GM12878 (cell line): ENCODE results near the gene JAKMIP1. TPM values are rescaled to one million over a fixed set of nuclear protein-coding genes. Genes with fewer than 3 reads are reported as not detected.

Experiments used
- ATAC-seq: fragments of 200-7000 bp; cut with Tn5 transposase; 3 replicates; pipeline ENCODE4 v1.9.1; 2020; ENCODE audit warnings: mild to moderate bottlenecking, moderate library complexity
- BruUV-seq: library from RNA; stranded (reverse); fragments of 400-500 nt; replicated peaks from 2 replicates; lab custom pipeline; 2021; lab: Mats Ljungman, UMichigan
- CTCF ChIA-PET: fragments of 300-600 bp; sonication (Branson Sonifier 250); formaldehyde crosslinking; extraction: SDS; loops from one replicate; lab custom pipeline; 2021; ENCODE audit warnings: inconsistent platforms; lab: Yijun Ruan, JAX
- POLR2A ChIA-PET: fragments of 350-600 bp; formaldehyde crosslinking; extraction: SDS; loops from one replicate; lab custom pipeline; 2021; ENCODE audit warnings: inconsistent platforms; lab: Charles Lee
- RAD21 ChIA-PET: fragments of 300-600 bp; sonication (Branson Sonifier 250); formaldehyde crosslinking; loops from one replicate; lab custom pipeline; 2023; ENCODE audit warnings: antibody characterized with exemption; ENCODE audit not compliant: unreplicated experiment; lab: Charles Lee
- SMC1A ChIA-PET: fragments of 300-600 bp; sonication (Branson Sonifier 250); formaldehyde crosslinking; loops from one replicate; lab custom pipeline; 2023; ENCODE audit not compliant: unreplicated experiment, uncharacterized antibody; lab: Charles Lee
- DNase-seq: peaks from one replicate; pipeline ENCODE4 v3.0.0-alpha.2; 2011; ENCODE audit warnings: low read depth, low spot score
- FAIRE-seq: peaks from 3 replicates; lab custom pipeline; 2011; peaks lifted over from hg19 to GRCh38; lab: Jason Lieb, UNC
- H2AFZ ChIP-seq: 2 replicates; pipeline ENCODE4 v1.6.0; 2011; ENCODE audit warnings: low read depth, low read length, control low read depth; ENCODE audit not compliant: control insufficient read depth
- H3K27ac ChIP-seq: 2 replicates; pipeline ENCODE4 v1.5.1; 2011; ENCODE audit warnings: control low read depth; ENCODE audit not compliant: control insufficient read depth, insufficient read depth
- H3K27me3 ChIP-seq, 2 experiments: replicated peaks in 1 of 2; 2 replicates each; pipeline versions ENCODE4 v1.6.0 to v1.6.1; 2011; ENCODE audit warnings: low read length in 1 of 2; ENCODE audit not compliant: control insufficient read depth in 2 of 2, insufficient read depth in 2 of 2
- H3K36me3 ChIP-seq, 2 experiments: 2 replicates each; pipeline ENCODE4 v1.5.1; 2011; ENCODE audit warnings: low read length in 1 of 2; ENCODE audit not compliant: control insufficient read depth in 2 of 2, insufficient read depth in 2 of 2
- H3K4me1 ChIP-seq: 2 replicates; pipeline ENCODE4 v1.6.1; 2011; ENCODE audit warnings: mild to moderate bottlenecking, low read length, moderate library complexity, mixed read lengths; ENCODE audit not compliant: control insufficient read depth, insufficient read depth
- H3K4me2 ChIP-seq: 2 replicates; pipeline ENCODE4 v1.6.0; 2011; ENCODE audit warnings: control low read depth; ENCODE audit not compliant: control insufficient read depth, insufficient read depth
- H3K4me3 ChIP-seq: fragments of 200-600 bp; sonication (generic); 2 replicates; pipeline ENCODE4 v1.5.1; 2016
- H3K79me2 ChIP-seq: 2 replicates; pipeline ENCODE4 v1.6.0; 2011; ENCODE audit warnings: low read length; ENCODE audit not compliant: control insufficient read depth, insufficient read depth
- H3K9ac ChIP-seq: 2 replicates; pipeline ENCODE4 v1.8.0; 2011; ENCODE audit warnings: low read length, control low read depth, mixed read lengths; ENCODE audit not compliant: control insufficient read depth, insufficient read depth
- H3K9me3 ChIP-seq: replicated peaks from 3 replicates; pipeline ENCODE4 v1.5.1; 2011; ENCODE audit warnings: mild to moderate bottlenecking, low read length; ENCODE audit not compliant: control insufficient read depth, insufficient read depth
- H4K20me1 ChIP-seq: 2 replicates; pipeline ENCODE4 v1.6.0; 2011; ENCODE audit not compliant: control insufficient read depth, insufficient read depth
- ATF7 ChIP-seq: fragments of 450-650 bp; IDR thresholded peaks from 2 replicates; pipeline ENCODE4 v1.6.1; 2016; ENCODE audit warnings: low read depth, mild to moderate bottlenecking
- CBX3 ChIP-seq: fragments of 200-600 bp; sonication (generic); IDR thresholded peaks from 2 replicates; pipeline ENCODE4 v1.6.1; 2016; ENCODE audit warnings: low read depth, borderline replicate concordance
- CHD2 ChIP-seq: IDR thresholded peaks from 2 replicates; pipeline ENCODE4 v1.6.1; 2011; ENCODE audit warnings: low read depth, low read length, improper control_type of control experiment, borderline replicate concordance
- CREB1 ChIP-seq: IDR thresholded peaks from 2 replicates; pipeline ENCODE4 v1.6.1; 2012; ENCODE audit warnings: low read depth, mild to moderate bottlenecking, inconsistent platforms
- HDGF ChIP-seq: fragments of 450-650 bp; IDR thresholded peaks from 2 replicates; pipeline ENCODE4 v1.6.1; 2016; ENCODE audit warnings: antibody characterized with exemption
- IKZF2 ChIP-seq, 2 experiments: fragments of 450-650 bp; IDR thresholded peaks; 2 replicates each; pipeline ENCODE4 v1.6.1; 2017; ENCODE audit warnings: mild to moderate bottlenecking in 2 of 2, moderate library complexity in 2 of 2
- KAT2A ChIP-seq: conservative IDR thresholded peaks from 2 replicates; pipeline ENCODE4 v1.6.1; 2011; ENCODE audit warnings: low read depth, low read length; ENCODE audit not compliant: control insufficient read depth
- MEF2B ChIP-seq: fragments of 450-650 bp; IDR thresholded peaks from 2 replicates; pipeline ENCODE4 v1.6.1; 2018; ENCODE audit warnings: mild to moderate bottlenecking, moderate library complexity; ENCODE audit not compliant: partially characterized antibody, poor library complexity, severe bottlenecking
- MTA2 ChIP-seq: fragments of 450-650 bp; IDR thresholded peaks from 2 replicates; pipeline ENCODE4 v1.6.1; 2016; ENCODE audit warnings: low read depth, mild to moderate bottlenecking, moderate library complexity
- MXI1 ChIP-seq: fragments of 150-350 bp; IDR thresholded peaks from 2 replicates; pipeline ENCODE4 v1.6.1; 2011; ENCODE audit warnings: low read depth, mild to moderate bottlenecking, inconsistent platforms, low read length, improper control_type of control experiment
- NBN ChIP-seq: fragments of 450-650 bp; IDR thresholded peaks from 2 replicates; pipeline ENCODE4 v1.6.1; 2016
- NFYA ChIP-seq: IDR thresholded peaks from 2 replicates; pipeline ENCODE4 v1.6.1; 2011; ENCODE audit warnings: low read depth, mild to moderate bottlenecking, low read length, improper control_type of control experiment, borderline replicate concordance
- NR2F1 ChIP-seq: fragments of 450-650 bp; conservative IDR thresholded peaks from 2 replicates; pipeline ENCODE4 v1.6.1; 2017; ENCODE audit warnings: mild to moderate bottlenecking
- PKNOX1 ChIP-seq: fragments of 450-650 bp; IDR thresholded peaks from 2 replicates; pipeline ENCODE4 v1.6.1; 2016; ENCODE audit warnings: mild to moderate bottlenecking
- RB1 ChIP-seq: fragments of 450-650 bp; formaldehyde crosslinking; IDR thresholded peaks from 2 replicates; pipeline ENCODE4 v1.6.1; 2017; ENCODE audit warnings: mild to moderate bottlenecking, borderline replicate concordance
- RELA ChIP-seq: fragments of 450-650 bp; IDR thresholded peaks from 2 replicates; pipeline ENCODE4 v1.8.0; 2014; ENCODE audit warnings: borderline replicate concordance; ENCODE audit not compliant: partially characterized antibody
- RELB ChIP-seq: fragments of 450-650 bp; IDR thresholded peaks from 2 replicates; pipeline ENCODE4 v1.6.1; 2017; ENCODE audit warnings: low read depth, mild to moderate bottlenecking, moderate library complexity
- RUNX3 ChIP-seq: IDR thresholded peaks from 2 replicates; pipeline ENCODE4 v1.6.1; 2012; ENCODE audit warnings: low read length, inconsistent platforms
- SPI1 ChIP-seq: IDR thresholded peaks from 2 replicates; pipeline ENCODE4 v1.6.1; 2011; ENCODE audit warnings: low read depth, mild to moderate bottlenecking, low read length, moderate library complexity, borderline replicate concordance; ENCODE audit not compliant: insufficient read depth
- YY1 ChIP-seq: IDR thresholded peaks from 2 replicates; pipeline ENCODE4 v1.6.1; 2011; ENCODE audit warnings: low read depth, mild to moderate bottlenecking, low read length
- ZNF207 ChIP-seq: fragments of 450-650 bp; IDR thresholded peaks from 2 replicates; pipeline ENCODE4 v1.6.1; 2014; ENCODE audit warnings: antibody characterized with exemption, mild to moderate bottlenecking, borderline replicate concordance
- ZSCAN29 ChIP-seq: fragments of 450-650 bp; IDR thresholded peaks from 2 replicates; pipeline ENCODE4 v1.6.1; 2017; ENCODE audit warnings: mild to moderate bottlenecking, moderate library complexity
- WGBS: methylation state at CpG from one replicate; pipeline ENCODE4 v1.1.6; 2016; ENCODE audit warnings: low lambda C conversion rate; ENCODE audit not compliant: insufficient replicate concordance, insufficient coverage; ENCODE audit errors: missing lambda C conversion rate; 5-methylcytosine and 5-hydroxymethylcytosine counted together
- in situ Hi-C: fragments of 300-500 bp; cut with MboI; formaldehyde crosslinking; loops from 9 replicates; pipeline ENCODE4 v1.14.3; 2018; ENCODE audit warnings: mixed read lengths
- intact Hi-C: fragments of 100-400 bp; cut with micrococcal nuclease; formaldehyde crosslinking; loops from one replicate; pipeline ENCODE4 v1.14.2; 2022; ENCODE audit not compliant: unreplicated experiment
- polyA plus RNA-seq, 11 experiments: library from polyadenylated mRNA; depleted of rRNA in 4 of 11; unstranded in 6 of 11; stranded (reverse) in 5 of 11; fragments of >200 nt; fragmentation: Nextera tagmentation in 4 of 11; fragmentation: Illumina TruSeq in 1 of 11; extraction: Ambion mirVana in 4 of 11; extraction: Trizol in 1 of 11; gene quantifications; 1 replicate in 1 of 11; 2 replicates in 10 of 11; pipeline versions ENCODE4 v1.2.1 to v1.2.3, GENCODE V29; 2011 to 2016; ENCODE audit warnings: inconsistent platforms in 2 of 11, missing spikeins in 2 of 11, low read depth in 1 of 11
- total RNA-seq, 4 experiments: library from RNA; depleted of rRNA in 3 of 4; stranded (reverse); fragments of >200 nt in 3 of 4; fragmentation: Illumina TruSeq in 1 of 4; extraction: Trizol in 1 of 4; gene quantifications; 2 replicates each; pipeline versions ENCODE4 v1.2.1 to v1.2.3, GENCODE V29; 2013 to 2021

The JAKMIP1 gene
- total and polyA plus RNA-seq, 10 of the 15 experiments (the other 5 are each of a cell fraction or from before 2014, with no cell fraction given) = 0.52 to 16.7 (median 12.3) TPM

- ATAC-seq (peak; percentile 20), DNase-seq (no peak), FAIRE-seq (peak; percentile 64)
- TF ChIP-seq NBN (peak; percentile 60; the same call in 1 of the 2 replicates), ZNF207 (no peak), RUNX3 (peak; percentile 24; the same call in 1 of the 2 replicates), CREB1 (0 out of 2 replicates have a peak, but pooled peaks have one; percentile 1), CBX3 (no peak), RELB (peak; percentile 40; the same call in 1 of the 2 replicates), PKNOX1 (peak; percentile 44; the same call in 1 of the 2 replicates), NFYA (no peak), IKZF2 (IDR thresholded peaks at IDR 0.05) (peak; percentile 17 to 70; a peak in 2 of 4 replicates), ATF7 (0 out of 2 replicates have a peak, but pooled peaks have one; percentile 13), ZSCAN29 (peak; percentile 81; the same call in 1 of the 2 replicates), MXI1 (0 out of 2 replicates have a peak, but pooled peaks have one; percentile 44), KAT2A (no peak), YY1 (0 out of 2 replicates have a peak, but pooled peaks have one; percentile 10), MTA2 (0 out of 2 replicates have a peak, but pooled peaks have one; percentile 43), RELA (peak; percentile 17), NR2F1 (0 out of 2 replicates have a peak, but pooled peaks have one; percentile 13), SPI1 (0 out of 2 replicates have a peak, but pooled peaks have one; percentile 28), MEF2B (peak; percentile 16), RB1 (no peak), HDGF (peak; percentile 44; the same call in 1 of the 2 replicates), CHD2 (0 out of 2 replicates have a peak, but pooled peaks have one; percentile 1)
- ChIA-PET SMC1A (interaction anchor here (0.7 to 10.3 kb wide), 9 partner anchors 17 to 200 kb away, joined by 3 to 161 read pairs (median 6); no protein-coding TSS in a partner anchor), CTCF (interaction anchor here (0.8 to 4.1 kb wide), 12 partner anchors 9 to 129 kb away, joined by 3 to 34 read pairs (median 6); no protein-coding TSS in a partner anchor), RAD21 (interaction anchor here (0.6 to 8.0 kb wide), 9 partner anchors 8 to 64 kb away, joined by 3 to 120 read pairs (median 16); no protein-coding TSS in a partner anchor), POLR2A (interaction anchor here (0.9 to 5.2 kb wide), 3 partner anchors 13 to 63 kb away, joined by 3 to 84 read pairs (median 51); no protein-coding TSS in a partner anchor)
- H3K4me3 ChIP-seq = peak overlapping the region; percentile 81
- H3K27me3 ChIP-seq = no peaks in the 10 kb centered on the region
- H3K4me2 ChIP-seq = peak overlapping the region; percentile 99
- WGBS = 61% methylated on average over 6 of the region's 6 CpGs
- H3K9ac ChIP-seq = peak overlapping the region; percentile 74
- in situ Hi-C loops (loop anchor here (10.0 kb wide), 1 partner anchor 1577 kb away; no protein-coding TSS in a partner anchor), intact Hi-C loops (no loop called here)
- H3K36me3 ChIP-seq = peaks cover 0 to 2% of the 10 kb centered on the region in 2 experiments; a peak in 2 of 4 replicates
- peak overlapping the region; percentile 67 for H3K27ac ChIP-seq
- no peaks in the 10 kb centered on the region for H4K20me1 ChIP-seq
- peaks cover 3% of the 10 kb centered on the region; the same call in 2 of the 3 replicates for H3K9me3 ChIP-seq
- H3K4me1 ChIP-seq = peaks cover 30% of the 10 kb centered on the region
- peaks cover 16% of the 10 kb centered on the region for H3K79me2 ChIP-seq
- no TSS peak for BruUV-seq
- H2AFZ ChIP-seq = no peak overlapping the region
These were observed 2.1 kb downstream of the JAKMIP1 start for GRCh38 chr4:6198278-6198677.
